ENCODE measurements around the gene AGT. TPM values are rescaled to one million over a fixed set of nuclear protein-coding genes. Genes with fewer than 3 reads are reported as not detected.

AGT gene
- total RNA-seq, 1 donor from 2014 or later = 6.3 TPM

- peaks cover 30% of the 10 kb centered on the region for H3K4me1 Mint-ChIP-seq (ENCODE audit: low read depth, unreplicated experiment)
- H3K9me3 Mint-ChIP-seq (ENCODE audit: unreplicated experiment) = peaks cover 6% of the 10 kb centered on the region
- H3K27me3 Mint-ChIP-seq (ENCODE audit: unreplicated experiment) = peaks cover 4% of the 10 kb centered on the region
- peak overlapping the region; percentile 93 for H3K27ac Mint-ChIP-seq (ENCODE audit: unreplicated experiment)
- no peak for TF ChIP-seq CTCF (IDR thresholded peaks at IDR 0.05; ENCODE audit: partially characterized antibody, unreplicated experiment)
- no peaks in the 10 kb centered on the region for H3K36me3 Mint-ChIP-seq (ENCODE audit: unreplicated experiment)
- no peak for DNase-seq
- H3K4me3 Mint-ChIP-seq (ENCODE audit: unreplicated experiment) = peak overlapping the region; percentile 67
Measured at GRCh38 chr1:230758709-230759368, 44.9 kb upstream of the AGT start.

- TF ChIP-seq CTCF (IDR thresholded peaks at IDR 0.05; ENCODE audit: partially characterized antibody, unreplicated experiment) = no peak
- Mint-ChIP-seq H3K4me3 (ENCODE audit: unreplicated experiment) (peak overlapping the region; percentile 67), H3K36me3 (ENCODE audit: unreplicated experiment) (no peaks in the 10 kb centered on the region), H3K9me3 (ENCODE audit: unreplicated experiment) (peaks cover 6% of the 10 kb centered on the region), H3K27ac (ENCODE audit: unreplicated experiment) (no peak overlapping the region), H3K27me3 (ENCODE audit: unreplicated experiment) (peaks cover 4% of the 10 kb centered on the region), H3K4me1 (ENCODE audit: low read depth, unreplicated experiment) (peaks cover 34% of the 10 kb centered on the region)
- DNase-seq = no peak
Measured at GRCh38 chr1:230757856-230758708, 44.2 kb upstream of the AGT start.

GRCh38 chr1:230754796-230755195 is 40.9 kb upstream of the AGT start:
- no peak overlapping the region for H3K27ac Mint-ChIP-seq (ENCODE audit: unreplicated experiment)
- H3K4me3 Mint-ChIP-seq (ENCODE audit: unreplicated experiment) = no peak overlapping the region
- peaks cover 12% of the 10 kb centered on the region for H3K9me3 Mint-ChIP-seq (ENCODE audit: unreplicated experiment)
- H3K27me3 Mint-ChIP-seq (ENCODE audit: unreplicated experiment) = peaks cover 5% of the 10 kb centered on the region
- TF ChIP-seq CTCF (IDR thresholded peaks at IDR 0.05; ENCODE audit: partially characterized antibody, unreplicated experiment) = no peak
- no peaks in the 10 kb centered on the region for H3K36me3 Mint-ChIP-seq (ENCODE audit: unreplicated experiment)
- H3K4me1 Mint-ChIP-seq (ENCODE audit: low read depth, unreplicated experiment) = peaks cover 46% of the 10 kb centered on the region
- DNase-seq = no peak

- peaks cover 39% of the 10 kb centered on the region for H3K4me1 Mint-ChIP-seq (ENCODE audit: low read depth, unreplicated experiment)
- H3K27me3 Mint-ChIP-seq (ENCODE audit: unreplicated experiment) = peaks cover 5% of the 10 kb centered on the region
- no peak for TF ChIP-seq CTCF (IDR thresholded peaks at IDR 0.05; ENCODE audit: partially characterized antibody, unreplicated experiment)
- DNase-seq = peak; percentile 80
- peak overlapping the region; percentile 99 for H3K27ac Mint-ChIP-seq (ENCODE audit: unreplicated experiment)
- peaks cover 9% of the 10 kb centered on the region for H3K9me3 Mint-ChIP-seq (ENCODE audit: unreplicated experiment)
- peak overlapping the region; percentile 75 for H3K4me3 Mint-ChIP-seq (ENCODE audit: unreplicated experiment)
- no peaks in the 10 kb centered on the region for H3K36me3 Mint-ChIP-seq (ENCODE audit: unreplicated experiment)
Measured at GRCh38 chr1:230753586-230754251, 39.8 kb upstream of the AGT start.
